Astrocyte of the hippocampus (primary cell): ENCODE measurements around the gene ZBTB16.

ENCODE experiments used
- DNase-seq: peaks from one replicate; pipeline ENCODE4 v3.0.0; 2011; ENCODE audit warnings: low read depth, low spot score

Gene ZBTB16

DNA sequence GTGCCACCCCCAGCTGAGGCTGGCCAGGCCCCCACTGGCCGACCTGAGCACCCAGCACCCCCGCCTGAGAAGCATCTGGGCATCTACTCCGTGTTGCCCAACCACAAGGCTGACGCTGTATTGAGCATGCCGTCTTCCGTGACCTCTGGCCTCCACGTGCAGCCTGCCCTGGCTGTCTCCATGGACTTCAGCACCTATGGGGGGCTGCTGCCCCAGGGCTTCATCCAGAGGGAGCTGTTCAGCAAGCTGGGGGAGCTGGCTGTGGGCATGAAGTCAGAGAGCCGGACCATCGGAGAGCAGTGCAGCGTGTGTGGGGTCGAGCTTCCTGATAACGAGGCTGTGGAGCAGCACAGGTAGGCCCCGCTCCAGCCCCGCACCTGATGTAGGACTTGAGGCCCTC lies 4.7 kb downstream of the ZBTB16 start:
- DNase-seq: no peak

DNA sequence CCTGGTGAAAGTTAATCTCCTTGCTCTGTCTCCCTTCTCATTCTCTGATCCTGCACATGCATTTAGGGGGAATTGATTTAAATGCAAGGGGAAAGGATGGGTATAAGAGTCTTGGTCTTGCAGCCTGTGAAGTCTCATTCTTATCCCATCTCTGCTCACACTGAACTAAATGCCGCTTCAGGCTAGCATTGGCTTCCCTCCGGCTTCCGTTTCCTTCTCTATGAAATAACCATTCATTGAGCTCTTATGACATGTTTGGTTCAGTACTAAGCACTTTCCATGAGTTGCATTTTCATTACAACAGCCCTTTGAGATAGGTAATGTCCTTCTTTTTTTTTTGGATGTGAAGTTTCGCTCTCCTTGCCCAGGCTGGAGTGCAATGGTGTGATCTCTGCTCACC lies 5.6 kb downstream of the ZBTB16 start:
- no peak for DNase-seq

DNA sequence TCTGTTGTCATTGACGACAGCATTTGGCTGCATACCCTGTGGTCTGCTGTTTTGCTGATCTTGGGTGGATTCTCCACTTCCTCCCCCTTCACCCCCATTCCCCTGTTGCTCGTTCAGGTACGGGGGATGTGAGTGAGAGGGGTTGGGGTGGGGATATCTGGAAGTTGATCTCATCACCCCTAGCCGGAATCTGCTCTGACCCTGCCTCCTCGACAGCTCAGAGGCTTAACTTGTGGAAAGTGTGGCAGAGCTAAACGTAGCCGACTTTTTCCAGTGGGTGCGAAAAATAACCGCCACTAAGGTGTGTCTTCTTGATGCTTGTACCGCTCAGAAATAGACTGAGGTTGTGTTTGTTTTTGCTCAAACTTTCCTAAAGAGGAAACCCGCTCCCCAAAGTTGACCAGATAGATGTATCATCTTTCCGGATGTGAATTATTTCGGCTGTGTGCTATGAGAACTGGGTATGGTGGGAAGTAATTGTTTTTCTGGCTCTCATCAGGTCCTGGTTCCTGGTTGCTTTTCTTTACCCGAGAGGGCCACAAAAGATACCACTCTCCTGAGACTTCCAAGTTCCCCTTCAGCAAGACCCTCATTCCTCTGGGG lies 6.6 kb downstream of the ZBTB16 start:
- no peak for DNase-seq

DNA sequence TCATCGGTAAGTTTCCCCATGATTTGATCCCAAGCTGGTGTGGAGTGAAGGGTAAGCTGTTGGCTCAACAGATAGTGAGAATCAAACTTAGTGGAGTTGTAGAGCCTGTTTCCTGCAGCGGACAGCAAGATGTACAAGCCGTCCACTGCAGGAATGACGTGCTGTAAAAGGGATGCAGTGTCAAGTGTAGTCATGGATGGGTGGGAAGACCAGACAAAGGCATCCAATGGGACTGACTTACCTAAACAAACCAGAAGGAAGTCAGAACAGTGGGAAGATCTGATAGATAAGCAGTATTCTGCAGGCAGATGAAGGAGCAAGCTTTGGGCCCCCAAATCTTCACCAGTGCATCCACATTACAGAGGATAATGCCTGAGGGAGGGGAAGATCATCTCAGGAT lies 8.8 kb downstream of the ZBTB16 start:
- DNase-seq: no peak

DNA sequence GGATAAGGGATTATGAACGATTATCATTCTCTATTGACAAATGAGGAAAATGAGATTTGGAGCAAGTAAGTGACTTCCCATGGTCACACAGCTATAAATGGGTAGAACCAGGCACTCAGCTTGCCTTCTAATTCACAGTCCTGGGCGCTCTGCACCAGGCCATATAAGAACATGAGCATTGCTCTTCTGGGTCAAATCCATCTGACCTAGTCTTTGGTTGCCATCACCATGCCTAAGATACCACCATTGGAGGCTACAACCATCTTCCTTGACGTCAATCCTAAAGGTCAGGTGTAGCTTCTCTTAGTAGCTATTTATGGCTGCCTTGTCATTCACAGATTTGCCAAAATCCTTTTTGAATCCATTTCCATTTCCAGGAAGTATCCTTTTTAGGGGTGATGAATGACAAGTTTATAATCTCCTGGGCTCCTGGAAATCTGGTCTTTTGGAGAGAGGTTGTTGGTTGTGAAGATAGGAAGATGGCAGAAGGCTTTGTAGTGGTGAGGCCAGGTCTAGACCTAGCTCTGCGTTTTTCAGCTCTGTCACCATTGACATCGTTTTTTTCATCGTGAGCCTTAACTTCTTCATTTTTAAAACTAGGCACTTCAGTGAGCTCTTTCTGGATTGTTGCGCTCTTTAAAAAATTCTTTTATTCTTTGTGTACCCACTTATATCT lies 11.1 kb downstream of the ZBTB16 start:
- no peak for DNase-seq

DNA sequence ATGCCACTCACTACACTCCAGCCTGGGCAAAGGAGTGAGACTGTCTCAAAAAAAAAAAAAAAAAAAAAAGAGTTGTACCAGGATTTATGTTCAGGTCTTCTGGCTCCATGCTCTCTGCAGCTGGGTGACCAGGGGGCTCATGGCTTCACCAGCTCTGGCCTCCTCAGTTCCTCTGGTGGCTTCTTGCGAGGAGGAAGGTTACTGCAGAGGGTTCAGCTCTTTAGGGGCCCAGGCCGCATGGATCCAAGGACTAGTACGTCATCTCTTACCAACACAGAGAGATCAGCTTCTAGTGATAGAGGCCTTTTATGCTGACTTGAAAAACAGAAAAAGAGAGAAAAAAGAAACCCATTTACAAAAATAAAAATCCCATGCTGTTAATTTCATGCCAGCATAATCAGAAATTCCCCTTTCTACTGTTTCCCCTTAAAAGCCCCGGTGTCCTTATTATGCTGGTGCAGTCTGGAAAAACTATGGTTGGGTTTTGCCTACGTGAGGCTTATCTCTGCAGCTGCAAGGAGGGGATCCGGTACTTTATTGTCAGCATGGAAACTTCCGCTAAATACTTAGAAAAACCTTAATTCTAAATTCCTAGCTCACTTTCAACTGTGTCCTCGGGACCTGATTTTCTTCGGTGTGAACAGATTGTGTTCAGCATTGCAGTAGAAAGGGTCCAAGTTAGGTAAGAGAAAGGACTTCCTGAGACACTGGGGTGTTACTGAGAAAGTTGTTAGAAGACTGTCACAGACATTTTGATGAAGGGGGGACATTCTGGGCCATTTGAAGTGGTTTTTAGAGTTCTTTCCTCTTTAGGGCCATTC lies 13.7 kb downstream of the ZBTB16 start:
- DNase-seq: no peak

DNA sequence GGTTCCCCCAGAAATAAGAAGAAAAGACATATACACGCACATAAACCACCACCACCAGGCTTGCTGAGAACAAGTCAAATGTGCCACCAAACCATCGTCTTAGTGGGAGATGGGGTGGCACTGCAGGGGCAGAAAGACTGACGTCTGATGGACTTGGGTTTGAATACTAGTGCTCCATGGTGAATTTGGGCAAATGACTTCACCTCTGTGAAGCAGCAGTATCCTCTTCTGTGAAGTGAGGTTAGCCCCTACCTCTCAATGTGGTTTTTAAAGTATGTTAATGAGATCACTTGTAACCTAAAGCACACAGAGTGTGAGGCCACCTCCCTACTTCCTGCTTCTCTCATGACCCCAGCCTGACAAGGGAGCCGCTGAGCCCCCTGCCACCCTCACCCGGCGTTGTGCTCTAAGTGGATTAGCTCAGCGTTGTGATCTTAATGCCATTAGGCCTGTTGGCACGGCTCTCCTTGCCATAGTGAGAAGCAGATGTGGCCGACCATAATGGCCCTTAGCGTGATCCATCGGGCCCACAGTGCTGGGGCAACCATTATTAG lies 14.4 kb downstream of the ZBTB16 start:
- DNase-seq: no peak

DNA sequence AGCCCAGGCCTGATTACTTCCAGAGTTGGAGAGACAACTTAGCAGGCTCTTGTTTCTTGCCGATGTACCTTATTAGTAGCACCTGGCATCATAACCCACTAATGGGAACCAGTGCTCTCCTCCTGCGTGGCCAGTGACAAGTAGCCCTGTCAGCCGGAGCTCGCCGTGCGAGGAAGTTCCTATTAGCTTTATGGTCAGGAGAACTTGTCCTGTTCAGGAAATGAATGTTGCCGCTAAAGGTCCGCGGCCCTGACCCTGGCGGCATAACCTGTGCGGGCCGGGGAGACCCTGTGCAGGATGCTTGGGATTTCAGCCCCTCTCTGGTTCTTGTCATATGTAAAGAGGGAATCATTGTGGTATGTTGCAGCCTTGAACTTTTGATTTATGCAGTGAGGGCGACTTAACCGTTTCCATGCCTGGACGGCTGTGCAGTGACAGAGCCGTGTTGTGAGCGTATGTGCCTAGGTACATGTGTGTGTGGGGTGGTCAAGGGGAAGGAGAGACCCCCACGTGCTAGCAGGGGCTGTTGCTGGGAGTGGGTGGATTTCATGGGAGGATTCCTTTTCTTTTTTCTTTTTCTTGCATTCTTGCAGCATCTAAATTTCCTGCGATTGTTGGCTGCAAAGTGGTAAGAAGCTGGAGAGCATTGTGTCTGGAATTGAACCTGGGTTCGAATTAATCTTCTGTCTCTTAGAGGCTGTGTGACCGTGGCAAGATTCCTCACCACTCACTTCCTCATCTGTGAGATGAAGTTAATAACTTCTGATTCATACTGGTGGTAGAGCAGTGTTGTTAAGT lies 15.2 kb downstream of the ZBTB16 start:
- DNase-seq: no peak

DNA sequence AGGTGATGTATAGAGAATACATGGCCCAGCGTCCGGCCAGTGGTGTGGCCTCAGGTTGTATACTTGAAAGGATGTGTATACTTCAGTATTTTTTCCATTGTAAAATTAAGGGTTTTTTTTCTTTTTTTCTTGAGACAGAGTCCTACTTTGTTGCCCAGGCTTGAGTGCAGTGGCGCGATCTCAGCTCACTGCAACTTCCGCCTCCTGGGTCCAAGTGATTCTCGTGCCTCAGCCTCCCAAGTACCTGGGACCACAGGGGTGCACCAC lies 15.8 kb downstream of the ZBTB16 start:
- no peak for DNase-seq

DNA sequence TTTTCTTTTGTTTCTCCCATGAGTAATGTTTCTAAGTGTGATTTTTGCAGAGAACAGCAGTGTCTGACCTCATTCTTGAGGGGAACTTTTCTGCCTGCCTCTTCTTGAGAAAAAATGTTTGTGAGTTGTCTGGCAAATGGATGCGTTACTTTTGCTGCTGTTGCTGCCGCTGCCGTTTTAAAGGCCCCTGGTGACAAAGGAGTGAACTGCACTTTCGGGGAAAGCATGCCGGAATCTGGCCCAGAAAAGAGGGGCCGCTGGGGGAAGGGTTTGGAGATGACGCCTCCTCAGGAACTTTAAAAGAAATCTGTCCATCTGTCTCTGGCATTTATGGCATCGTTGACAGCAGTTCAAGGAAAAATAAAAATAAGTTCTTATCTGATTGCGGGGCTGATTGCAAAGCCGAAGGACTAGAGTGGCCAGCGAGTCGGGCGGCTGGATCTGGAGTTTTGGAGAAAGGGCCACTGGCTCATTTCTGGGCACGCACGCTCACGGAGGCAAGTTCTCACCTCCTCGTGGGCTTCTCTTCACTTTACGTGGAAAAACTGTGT lies 16.5 kb downstream of the ZBTB16 start:
- DNase-seq: peak; percentile 82

DNA sequence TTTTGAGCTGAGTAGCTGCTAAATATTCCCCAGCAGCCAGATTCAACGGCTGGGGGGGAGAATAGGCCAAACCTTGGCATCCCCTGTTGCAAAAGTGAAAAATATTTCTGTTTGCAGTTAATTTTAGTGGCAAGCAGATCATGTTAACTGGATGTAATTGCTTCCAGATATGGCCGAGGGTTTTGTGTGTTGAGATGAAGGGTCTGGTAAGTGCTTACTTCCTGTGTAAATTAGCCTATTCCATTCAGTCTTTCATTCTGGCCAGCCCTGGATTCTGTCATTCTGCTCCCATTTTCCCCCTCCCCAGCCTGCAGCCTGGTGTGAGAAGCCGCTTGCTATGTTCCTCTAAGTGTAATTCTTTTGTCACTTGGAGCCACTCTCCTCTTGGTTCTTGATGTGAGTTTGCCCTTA lies 17.4 kb downstream of the ZBTB16 start:
- no peak for DNase-seq

DNA sequence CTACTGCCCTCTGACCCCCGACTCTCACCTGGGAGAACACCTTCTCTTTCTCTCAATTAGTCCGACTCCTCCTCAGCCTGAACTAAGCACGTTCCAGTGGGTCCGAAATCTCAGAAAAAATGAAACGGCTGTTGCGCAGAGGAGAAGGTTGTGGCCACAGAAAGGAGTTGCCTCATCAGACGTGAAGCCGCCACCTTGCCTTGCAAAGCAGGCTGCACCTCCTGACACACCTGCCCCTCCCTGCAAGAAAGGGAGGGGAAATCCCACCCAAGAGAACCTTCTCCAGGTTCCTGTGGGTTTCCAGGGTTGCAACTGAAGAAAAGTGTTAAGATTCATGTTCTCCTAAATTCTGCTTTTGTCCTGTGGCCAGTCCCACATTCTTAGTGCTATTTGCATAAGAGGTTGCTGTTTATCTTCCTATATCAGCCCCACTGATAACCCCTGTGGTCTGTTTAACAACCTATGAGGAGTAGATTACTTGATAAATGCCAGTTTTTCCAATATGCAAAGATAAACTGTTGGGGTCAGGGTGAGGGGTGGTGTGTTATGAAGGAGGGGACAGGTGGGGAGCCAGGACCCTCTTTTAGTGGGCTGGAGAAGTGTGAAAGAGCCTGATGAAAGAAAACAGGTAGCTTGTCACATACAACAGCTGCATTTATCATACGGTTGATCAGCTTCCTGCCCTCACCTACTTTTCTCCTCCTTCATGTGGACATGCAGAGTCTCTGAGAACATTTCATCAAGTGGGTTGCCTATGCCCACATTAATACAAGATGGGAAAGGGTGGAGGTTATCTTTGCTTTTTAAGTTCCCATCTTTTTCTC lies 18.2 kb downstream of the ZBTB16 start:
- no peak for DNase-seq

DNA sequence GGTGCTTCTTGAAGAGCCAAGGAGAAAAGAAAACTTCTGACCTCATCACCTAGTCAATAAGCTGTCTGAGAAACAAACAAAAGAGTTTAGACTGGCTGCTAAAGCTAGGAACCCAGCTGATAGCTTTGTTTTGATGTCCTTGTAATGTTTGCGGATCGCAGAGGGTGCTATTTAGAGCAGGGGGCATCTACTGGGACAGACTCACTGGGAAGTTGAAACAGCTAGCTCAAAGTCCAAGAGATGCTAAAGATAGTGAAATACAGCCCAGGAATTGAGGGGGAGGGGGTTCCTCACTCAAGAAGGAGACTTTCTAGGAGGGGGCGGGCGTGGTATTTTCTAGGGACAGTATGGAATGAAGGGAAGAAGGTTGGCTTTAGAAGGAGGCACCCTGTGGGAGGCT lies 18.9 kb downstream of the ZBTB16 start:
- no peak for DNase-seq

DNA sequence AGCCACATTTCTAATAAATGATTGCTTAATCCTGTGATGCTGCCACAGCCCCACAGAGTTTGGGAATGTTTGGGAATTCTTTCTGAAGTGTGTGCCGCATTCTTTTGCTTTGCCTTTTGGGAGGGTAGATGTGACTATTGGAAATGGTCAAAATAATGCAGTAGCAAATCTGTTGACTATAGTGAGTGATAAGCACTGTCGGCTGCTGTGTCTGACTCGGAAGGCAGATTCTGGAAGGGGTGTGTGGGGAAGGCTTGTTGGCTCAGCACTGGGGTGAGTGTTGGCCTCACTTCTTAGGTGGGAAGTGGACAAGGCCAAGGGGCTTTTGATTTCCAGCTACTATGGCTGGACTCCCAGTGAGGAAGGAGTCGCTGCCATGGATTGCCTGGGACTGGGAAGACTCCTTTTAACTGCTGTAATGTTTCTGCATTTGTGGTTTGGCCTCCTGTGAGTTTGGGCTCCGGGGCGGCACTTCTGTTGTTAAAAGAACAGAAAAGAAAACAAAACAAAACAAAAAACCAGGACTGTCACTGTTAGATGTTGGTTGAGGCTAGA lies 20.1 kb downstream of the ZBTB16 start:
- DNase-seq: peak; percentile 84

DNA sequence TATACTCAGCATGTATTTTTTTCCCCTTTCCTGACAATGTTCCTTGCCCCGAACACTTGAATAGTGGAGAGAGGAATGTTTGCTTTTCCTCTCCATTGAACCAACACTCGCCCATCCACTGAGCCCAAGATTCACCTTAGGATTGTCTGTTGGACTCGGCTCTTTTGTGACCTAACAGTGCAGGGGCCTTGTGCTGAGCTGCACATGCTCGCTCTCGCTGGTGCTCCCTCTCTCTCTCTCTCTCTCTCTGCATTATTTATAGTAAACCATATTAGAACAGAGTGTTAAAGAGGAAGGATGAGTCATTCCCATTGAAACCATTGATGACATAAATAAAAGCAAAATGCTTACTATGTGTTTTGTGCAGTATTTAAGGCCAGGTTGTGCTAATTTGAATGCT lies 20.7 kb downstream of the ZBTB16 start:
- DNase-seq: peak; percentile 60

DNA sequence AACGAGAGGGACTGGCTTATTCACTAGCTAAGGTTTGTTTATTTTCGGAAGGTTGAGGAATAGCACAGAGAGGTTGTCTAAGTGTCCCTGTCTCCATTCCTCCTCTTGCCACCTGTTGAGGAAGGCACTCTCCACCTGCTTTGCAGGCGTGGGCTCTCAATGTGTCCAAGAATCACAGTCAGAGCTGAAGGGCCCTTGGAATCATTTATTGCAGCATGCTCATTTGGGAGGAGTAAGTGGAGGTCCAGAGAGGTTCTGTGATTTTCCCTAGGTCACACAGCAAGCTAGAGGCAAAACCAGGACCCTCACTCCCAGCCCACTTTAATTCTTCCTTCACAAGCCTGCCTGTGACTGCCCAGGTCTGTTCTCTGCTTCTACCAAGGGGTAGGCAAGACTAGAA lies 21.3 kb downstream of the ZBTB16 start:
- no peak for DNase-seq

DNA sequence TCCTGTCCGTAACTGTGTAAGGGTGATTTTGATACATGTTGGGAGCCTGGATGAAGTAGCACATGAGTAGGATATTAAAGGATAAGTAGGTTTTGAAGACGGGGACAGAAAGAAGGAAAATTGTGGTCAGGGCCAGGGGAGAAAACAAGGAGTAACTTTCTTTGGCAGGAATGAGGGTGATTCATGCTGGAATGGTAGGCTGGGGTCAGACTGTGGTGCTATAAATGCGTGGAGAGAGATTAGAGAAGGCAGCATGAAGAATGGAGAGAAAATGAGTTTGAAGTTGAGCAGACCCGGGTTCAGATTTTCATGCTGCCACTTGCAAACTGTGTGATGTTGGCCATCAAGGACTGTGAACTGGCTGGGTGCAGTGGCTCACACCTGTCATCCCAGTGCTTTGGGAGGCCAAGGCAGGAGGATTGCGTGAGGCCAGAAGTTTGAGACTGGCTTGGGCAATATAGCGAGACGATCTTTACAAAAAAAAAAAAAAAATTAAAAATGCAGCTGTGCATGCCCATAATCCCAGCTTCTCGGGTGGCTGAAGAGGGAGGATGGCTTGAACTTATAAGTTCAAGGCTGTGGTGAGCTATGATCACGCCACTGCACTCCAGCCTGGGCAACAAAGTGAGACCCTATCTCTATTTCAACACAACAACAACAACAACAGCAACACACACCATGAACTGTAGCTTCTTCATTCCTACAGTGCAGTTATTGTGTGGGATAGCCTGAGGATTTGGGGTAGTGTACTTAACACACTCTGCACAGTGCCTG lies 22.3 kb downstream of the ZBTB16 start:
- DNase-seq: peak; percentile 89

DNA sequence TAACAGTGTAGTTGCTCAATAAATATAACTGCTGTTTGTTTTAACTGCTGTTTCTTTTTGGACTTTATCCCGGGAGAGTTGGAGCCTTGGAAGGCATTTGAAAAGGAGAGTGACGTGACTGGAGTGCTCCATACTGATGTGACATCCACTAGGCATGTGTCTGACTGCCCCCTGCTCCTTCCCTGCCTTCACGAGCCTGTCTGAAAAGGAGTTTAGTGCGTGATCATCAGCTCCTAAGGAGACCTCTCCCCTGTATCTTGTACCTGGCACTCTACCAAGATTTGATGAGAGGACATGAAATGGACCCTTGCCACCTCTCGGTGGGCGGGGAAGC lies 22.9 kb downstream of the ZBTB16 start:
- DNase-seq: peak; percentile 63

DNA sequence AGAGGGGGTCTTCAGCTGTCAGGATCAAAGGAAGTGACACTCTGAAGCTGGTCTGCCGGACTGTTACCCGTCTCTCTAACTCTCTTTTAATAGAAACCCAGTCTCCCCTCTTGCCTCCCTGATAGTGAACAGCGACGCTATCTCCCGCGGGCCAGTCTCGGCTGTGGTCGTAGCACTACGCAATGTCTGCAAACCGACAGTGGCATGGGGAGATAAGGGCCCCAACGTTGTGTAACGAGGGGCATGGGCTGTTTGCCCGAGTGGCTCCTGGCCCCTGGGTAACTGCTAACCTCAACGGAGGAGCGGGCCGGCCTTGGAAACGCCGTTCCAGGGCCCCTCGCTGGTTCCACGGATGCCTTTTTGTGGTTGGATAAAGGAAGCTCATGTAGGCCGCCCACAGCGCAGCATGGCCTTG lies 23.3 kb downstream of the ZBTB16 start:
- peak; percentile 59 for DNase-seq
